ENCODE results near the gene CTSK. TPM values are rescaled to one million over a fixed set of nuclear protein-coding genes. Genes with fewer than 3 reads are reported as not detected.

Gene CTSK
- total RNA-seq, 1 donor from 2014 or later: 6.6 TPM

GRCh38 chr1:150829751-150830150 is 21.7 kb upstream of the CTSK start:
- DNase-seq (ENCODE audit: low spot score, unreplicated experiment): no peak
- H3K36me3 Mint-ChIP-seq (ENCODE audit: insufficient read depth): peaks cover 28% of the 10 kb centered on the region
- H3K4me3 Mint-ChIP-seq (ENCODE audit: low read depth): no peak overlapping the region

GRCh38 chr1:150826299-150826698 is 18.2 kb upstream of the CTSK start:
- no peak for TF ChIP-seq CTCF (IDR thresholded peaks at IDR 0.05; ENCODE audit: unreplicated experiment)
- H3K4me1 Mint-ChIP-seq (ENCODE audit: low read depth): no peaks in the 10 kb centered on the region
- no peaks in the 10 kb centered on the region for H3K27me3 Mint-ChIP-seq
- no peak for DNase-seq (ENCODE audit: low spot score, unreplicated experiment)
- no peak overlapping the region for H3K27ac Mint-ChIP-seq
- H3K4me3 Mint-ChIP-seq (ENCODE audit: low read depth): no peak overlapping the region
- no peaks in the 10 kb centered on the region for H3K9me3 Mint-ChIP-seq (ENCODE audit: low read depth)
- H3K36me3 Mint-ChIP-seq (ENCODE audit: insufficient read depth): peaks cover 20% of the 10 kb centered on the region

More at GRCh38 chr1:150829751-150830150, 21.7 kb upstream of the CTSK start:
- no peaks in the 10 kb centered on the region for H3K27me3 Mint-ChIP-seq
- H3K27ac Mint-ChIP-seq: no peak overlapping the region
- no peaks in the 10 kb centered on the region for H3K9me3 Mint-ChIP-seq (ENCODE audit: low read depth)
- TF ChIP-seq CTCF (IDR thresholded peaks at IDR 0.05; ENCODE audit: unreplicated experiment): peak; percentile 45
- H3K4me1 Mint-ChIP-seq (ENCODE audit: low read depth): no peaks in the 10 kb centered on the region

- DNase-seq (ENCODE audit: low spot score, unreplicated experiment): no peak
- Mint-ChIP-seq H3K4me1 (ENCODE audit: low read depth) (no peaks in the 10 kb centered on the region), H3K36me3 (ENCODE audit: insufficient read depth) (peaks cover 26% of the 10 kb centered on the region), H3K4me3 (ENCODE audit: low read depth) (no peak overlapping the region), H3K27me3 (no peaks in the 10 kb centered on the region), H3K27ac (no peak overlapping the region), H3K9me3 (ENCODE audit: low read depth) (no peaks in the 10 kb centered on the region)
- no peak for TF ChIP-seq CTCF (IDR thresholded peaks at IDR 0.05; ENCODE audit: unreplicated experiment)
Measured at GRCh38 chr1:150820730-150821512, 12.9 kb upstream of the CTSK start.

- no peaks in the 10 kb centered on the region for H3K4me1 Mint-ChIP-seq (ENCODE audit: low read depth)
- no peaks in the 10 kb centered on the region for H3K27me3 Mint-ChIP-seq
- no peaks in the 10 kb centered on the region for H3K9me3 Mint-ChIP-seq (ENCODE audit: low read depth)
- no peak overlapping the region for H3K4me3 Mint-ChIP-seq (ENCODE audit: low read depth)
- H3K36me3 Mint-ChIP-seq (ENCODE audit: insufficient read depth): peaks cover 19% of the 10 kb centered on the region
- no peak for TF ChIP-seq CTCF (IDR thresholded peaks at IDR 0.05; ENCODE audit: unreplicated experiment)
- no peak for DNase-seq (ENCODE audit: low spot score, unreplicated experiment)
- no peak overlapping the region for H3K27ac Mint-ChIP-seq
Measured at GRCh38 chr1:150815871-150816270, 7.8 kb upstream of the CTSK start.

- H3K4me1 Mint-ChIP-seq (ENCODE audit: low read depth): peaks cover 1% of the 10 kb centered on the region
- no peak overlapping the region for H3K27ac Mint-ChIP-seq
- H3K36me3 Mint-ChIP-seq (ENCODE audit: insufficient read depth): peaks cover 15% of the 10 kb centered on the region
- peaks cover 4% of the 10 kb centered on the region for H3K27me3 Mint-ChIP-seq
- H3K4me3 Mint-ChIP-seq (ENCODE audit: low read depth): no peak overlapping the region
- DNase-seq (ENCODE audit: low spot score, unreplicated experiment): peak; percentile 41
- no peaks in the 10 kb centered on the region for H3K9me3 Mint-ChIP-seq (ENCODE audit: low read depth)
- peak; percentile 80 for TF ChIP-seq CTCF (IDR thresholded peaks at IDR 0.05; ENCODE audit: unreplicated experiment)
Measured at GRCh38 chr1:150813028-150813707, 5.1 kb upstream of the CTSK start.

All from progenitor cell of endocrine pancreas (in vitro differentiated cells).